Measurements from ENCODE around the gene SUMO4. TPM values are rescaled to one million over a fixed set of nuclear protein-coding genes. Genes with fewer than 3 reads are reported as not detected.

Gene SUMO4
- total RNA-seq, 1 donor from 2014 or later = 3.9 TPM

GRCh38 chr6:149393002-149393679 is 6.9 kb upstream of the SUMO4 start:
- no peak overlapping the region for H3K4me3 ChIP-seq
- TF ChIP-seq POLR2AphosphoS5 (IDR thresholded peaks at IDR 0.05; ENCODE audit: insufficient read depth in 1 of 2, low read depth in 1 of 2) (no peak), CTCF (IDR thresholded peaks at IDR 0.05) (no peak), POLR2A (IDR thresholded peaks at IDR 0.05) (no peak)
- no peak overlapping the region for H3K27ac ChIP-seq
- DNase-seq (ENCODE audit: extremely low spot score in 2 of 2) = no peak
- H3K36me3 ChIP-seq = peaks cover 0 to 5% of the 10 kb centered on the region in 2 donors
- peaks cover 13% of the 10 kb centered on the region for H3K4me1 ChIP-seq
- intact Hi-C loops (cut with DNase I) = no loop called here
- H3K9me3 ChIP-seq = no peaks in the 10 kb centered on the region
- no peaks in the 10 kb centered on the region for H3K27me3 ChIP-seq

GRCh38 chr6:149395185-149395584 is 4.9 kb upstream of the SUMO4 start:
- H3K9me3 ChIP-seq = no peaks in the 10 kb centered on the region
- peaks cover 0 to 20% of the 10 kb centered on the region in 2 donors for H3K36me3 ChIP-seq
- H3K27ac ChIP-seq = no peak overlapping the region
- no peak overlapping the region for H3K4me3 ChIP-seq
- no peak for DNase-seq (ENCODE audit: extremely low spot score in 2 of 2)
- H3K4me1 ChIP-seq = peaks cover 10% of the 10 kb centered on the region
- no peaks in the 10 kb centered on the region for H3K27me3 ChIP-seq
- TF ChIP-seq POLR2AphosphoS5 (IDR thresholded peaks at IDR 0.05; ENCODE audit: insufficient read depth in 1 of 2, low read depth in 1 of 2) = no peak
- TF ChIP-seq CTCF (IDR thresholded peaks at IDR 0.05) = no peak
- TF ChIP-seq POLR2A (IDR thresholded peaks at IDR 0.05) = no peak
- intact Hi-C loops (cut with DNase I) = no loop called here

GRCh38 chr6:149397384-149397783 is 2.7 kb upstream of the SUMO4 start:
- no peaks in the 10 kb centered on the region for H3K9me3 ChIP-seq

GRCh38 chr6:149403534-149403933 is 3.5 kb downstream of the SUMO4 start:
- DNase-seq (ENCODE audit: extremely low spot score in 2 of 2) = no peak
- intact Hi-C loops (cut with DNase I) = no loop called here
- no peak overlapping the region for H3K4me3 ChIP-seq
- no peaks in the 10 kb centered on the region for H3K9me3 ChIP-seq
- no peaks in the 10 kb centered on the region for H3K27me3 ChIP-seq
- peaks cover 0 to 27% of the 10 kb centered on the region in 2 donors for H3K36me3 ChIP-seq
- no peaks in the 10 kb centered on the region for H3K4me1 ChIP-seq
- TF ChIP-seq POLR2AphosphoS5 (IDR thresholded peaks at IDR 0.05; ENCODE audit: insufficient read depth in 1 of 2, low read depth in 1 of 2) (no peak), CTCF (IDR thresholded peaks at IDR 0.05) (no peak), POLR2A (IDR thresholded peaks at IDR 0.05) (no peak)
- no peak overlapping the region for H3K27ac ChIP-seq

More at GRCh38 chr6:149397384-149397783, 2.7 kb upstream of the SUMO4 start:
- Histone ChIP-seq H3K27me3 (no peaks in the 10 kb centered on the region), H3K36me3 (peaks cover 0 to 27% of the 10 kb centered on the region in 2 donors), H3K4me1 (peaks cover 7% of the 10 kb centered on the region), H3K4me3 (no peak overlapping the region), H3K27ac (no peak overlapping the region)
- intact Hi-C loops (cut with DNase I) = no loop called here
- TF ChIP-seq POLR2A (IDR thresholded peaks at IDR 0.05) = no peak
- TF ChIP-seq CTCF (IDR thresholded peaks at IDR 0.05) = no peak
- TF ChIP-seq POLR2AphosphoS5 (IDR thresholded peaks at IDR 0.05; ENCODE audit: insufficient read depth in 1 of 2, low read depth in 1 of 2) = no peak
- no peak for DNase-seq (ENCODE audit: extremely low spot score in 2 of 2)
